ENCODE data around the gene TEKT4.
"Not testable (repeated sequence)": the region's sequence is repeated elsewhere in the genome, so short reads cannot be mapped to it uniquely, and the experiment has no call there.

TEKT4 gene

GRCh38 chr2:94871226-94872087 is at the start of gene TEKT4:
Gene TEKT4, plus strand, starts transcription at chr2:94871430. Its CDS starts 150 bp downstream, at chr2:94871580.
- no peak for DNase-seq

- not testable (repeated sequence) for DNase-seq
Measured at GRCh38 chr2:94839224-94839623, 32.0 kb upstream of the TEKT4 start.

GRCh38 chr2:94856856-94857255 is 14.4 kb upstream of the TEKT4 start:
- DNase-seq, result not testable (repeated sequence)

- not testable (repeated sequence) for DNase-seq
Measured at GRCh38 chr2:94857367-94858162, 13.7 kb upstream of the TEKT4 start.

GRCh38 chr2:94858163-94858888 is 12.9 kb upstream of the TEKT4 start:
- not testable (repeated sequence) for DNase-seq

GRCh38 chr2:94861308-94862152 is 9.7 kb upstream of the TEKT4 start:
- DNase-seq, result no peak

- DNase-seq, result not testable (repeated sequence)
Measured at GRCh38 chr2:94862903-94863302, 8.3 kb upstream of the TEKT4 start.

GRCh38 chr2:94869131-94869530 is 2.1 kb upstream of the TEKT4 start:
- no peak for DNase-seq

GRCh38 chr2:94869552-94870439 is 1.4 kb upstream of the TEKT4 start:
- no peak for DNase-seq

- no peak for DNase-seq
Measured at GRCh38 chr2:94870440-94871225, 597 bp upstream of the TEKT4 start.

GRCh38 chr2:94872088-94872618 is 923 bp downstream of the TEKT4 start:
- no peak for DNase-seq

GRCh38 chr2:94872676-94873361 is 1.6 kb downstream of the TEKT4 start:
- DNase-seq, result no peak

GRCh38 chr2:94873362-94874276 is 2.4 kb downstream of the TEKT4 start:
- no peak for DNase-seq

- DNase-seq, result no peak
Measured at GRCh38 chr2:94874277-94874997, 3.2 kb downstream of the TEKT4 start.

GRCh38 chr2:94875064-94875819 is 4.0 kb downstream of the TEKT4 start:
- DNase-seq, result no peak

- no peak for DNase-seq
Measured at GRCh38 chr2:94875820-94876522, 4.7 kb downstream of the TEKT4 start.
